MM.1S (cell line): Measurements from ENCODE around the gene TP53TG3.
"Not testable (repeated sequence)": the region's sequence is repeated elsewhere in the genome, so short reads cannot be mapped to it uniquely, and the experiment has no call there.

Experiments
- DNase-seq: peaks from one replicate; pipeline ENCODE4 v3.0.0-alpha.2; 2015
- H2AFZ ChIP-seq: fragments of 300-600 bp; sonication (generic); 2 replicates; pipeline ENCODE4 v1.6.0; 2016; ENCODE audit warnings: antibody characterized with exemption, low read length
- H3F3A ChIP-seq: fragments of 300-600 bp; sonication (generic); 2 replicates; pipeline ENCODE4 v1.6.1; 2016; ENCODE audit warnings: mild to moderate bottlenecking, antibody characterized with exemption, low read length, moderate library complexity, mixed read lengths; ENCODE audit not compliant: insufficient read depth
- H3K27ac ChIP-seq: fragments of 300-600 bp; sonication (generic); 2 replicates; pipeline ENCODE4 v1.5.1; 2016; ENCODE audit warnings: mild to moderate bottlenecking, low read length
- H3K27me3 ChIP-seq: fragments of 300-600 bp; sonication (generic); replicated peaks from 2 replicates; pipeline ENCODE4 v1.6.0; 2016; ENCODE audit warnings: low read length; ENCODE audit not compliant: insufficient read depth
- H3K36me3 ChIP-seq: fragments of 300-600 bp; sonication (generic); replicated peaks from 2 replicates; pipeline ENCODE4 v1.6.1; 2016; ENCODE audit warnings: mild to moderate bottlenecking, low read length, mixed read lengths; ENCODE audit not compliant: insufficient read depth
- H3K4me1 ChIP-seq: fragments of 300-600 bp; sonication (generic); 2 replicates; pipeline ENCODE4 v1.6.1; 2016; ENCODE audit warnings: low read length, mixed read lengths
- H3K4me2 ChIP-seq: fragments of 300-600 bp; sonication (generic); 2 replicates; pipeline ENCODE4 v1.6.0; 2016; ENCODE audit warnings: low read depth, low read length
- H3K4me3 ChIP-seq: fragments of 300-600 bp; sonication (generic); 2 replicates; pipeline ENCODE4 v1.5.1; 2016; ENCODE audit warnings: low read length, mixed read lengths
- H3K79me2 ChIP-seq: fragments of 300-600 bp; sonication (generic); 2 replicates; pipeline ENCODE4 v1.6.1; 2016; ENCODE audit warnings: mixed run types, low read length, mixed read lengths
- H3K9ac ChIP-seq: fragments of 300-600 bp; sonication (generic); 2 replicates; pipeline ENCODE4 v1.6.1; 2016; ENCODE audit warnings: low read length, mixed read lengths
- H3K9me2 ChIP-seq: fragments of 300-600 bp; sonication (generic); replicated peaks from 2 replicates; pipeline ENCODE4 v1.6.1; 2016; ENCODE audit warnings: mild to moderate bottlenecking, low read length, mixed read lengths; ENCODE audit not compliant: insufficient read depth
- H3K9me3 ChIP-seq: fragments of 300-600 bp; sonication (generic); replicated peaks from 2 replicates; pipeline ENCODE4 v1.6.1; 2016; ENCODE audit warnings: mild to moderate bottlenecking, low read length, mixed read lengths; ENCODE audit not compliant: insufficient read depth
- H4K20me1 ChIP-seq: fragments of 300-600 bp; sonication (generic); 2 replicates; pipeline ENCODE4 v1.6.1; 2016; ENCODE audit warnings: mild to moderate bottlenecking, low read length, moderate library complexity, mixed read lengths; ENCODE audit not compliant: insufficient read depth

TP53TG3 gene, protein sequence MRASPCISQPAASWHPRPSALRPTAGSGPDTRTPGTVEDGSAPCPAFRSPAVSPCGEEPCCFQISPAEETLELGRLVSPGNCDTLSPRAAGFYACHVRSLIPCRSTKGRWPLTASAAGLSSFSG

DNA sequence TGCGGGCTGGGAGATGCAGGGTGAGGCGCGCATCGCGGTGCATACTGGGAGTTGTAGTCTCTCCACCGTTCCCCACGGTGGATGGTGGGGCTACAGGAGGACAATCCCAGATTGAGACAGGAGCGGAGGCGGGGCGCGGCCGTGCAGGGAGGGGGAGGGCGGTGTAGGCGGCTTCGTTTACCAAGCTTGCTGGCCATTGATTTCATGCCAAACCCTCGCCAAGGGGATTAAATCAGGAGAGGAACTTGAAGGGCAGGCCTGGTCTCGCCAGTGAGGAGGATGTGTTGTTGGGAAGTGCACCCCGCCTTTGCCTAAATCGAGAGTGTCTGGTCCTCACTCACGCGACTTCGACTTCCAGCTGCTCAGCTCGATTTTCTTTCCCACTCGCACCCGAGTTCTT lies at the start of gene TP53TG3:
Gene TP53TG3 (minus strand): TSS at position 101 of the 400 bp plus-strand sequence. CDS start 68 bp downstream, at position 33.
- H3K79me2 ChIP-seq, H3K4me2 ChIP-seq, H3K36me3 ChIP-seq, H3F3A ChIP-seq, H3K27ac ChIP-seq, H3K4me1 ChIP-seq, H3K9me3 ChIP-seq, H4K20me1 ChIP-seq, H2AFZ ChIP-seq, DNase-seq, H3K27me3 ChIP-seq, H3K4me3 ChIP-seq, H3K9ac ChIP-seq, H3K9me2 ChIP-seq: not testable (repeated sequence)

GRCh38 chr16:32650876-32651275 lies 25.1 kb downstream of the TP53TG3 start:
- H3K4me1 ChIP-seq, H2AFZ ChIP-seq, H3K4me3 ChIP-seq, H3K36me3 ChIP-seq, H3K9me3 ChIP-seq, H3K79me2 ChIP-seq, DNase-seq, H3F3A ChIP-seq, H3K9ac ChIP-seq, H4K20me1 ChIP-seq, H3K4me2 ChIP-seq, H3K27ac ChIP-seq, H3K9me2 ChIP-seq, H3K27me3 ChIP-seq: not testable (repeated sequence)

- not testable (repeated sequence) for H3K9me3 ChIP-seq, H3K4me2 ChIP-seq, DNase-seq, H4K20me1 ChIP-seq, H2AFZ ChIP-seq, H3F3A ChIP-seq, H3K27me3 ChIP-seq, H3K79me2 ChIP-seq, H3K9me2 ChIP-seq, H3K36me3 ChIP-seq, H3K4me1 ChIP-seq, H3K9ac ChIP-seq, H3K4me3 ChIP-seq, H3K27ac ChIP-seq
Observed at GRCh38 chr16:32647562-32647961, 28.4 kb downstream of the TP53TG3 start.

- H3K27me3 ChIP-seq, H3K4me1 ChIP-seq, H3K9me3 ChIP-seq, H3K9me2 ChIP-seq, DNase-seq, H3K36me3 ChIP-seq, H3K27ac ChIP-seq, H2AFZ ChIP-seq, H3F3A ChIP-seq, H3K4me2 ChIP-seq, H3K4me3 ChIP-seq, H3K9ac ChIP-seq, H4K20me1 ChIP-seq, H3K79me2 ChIP-seq: not testable (repeated sequence)
Observed at GRCh38 chr16:32646780-32647179, 29.2 kb downstream of the TP53TG3 start.

- not testable (repeated sequence) for H3K4me3 ChIP-seq, H3K79me2 ChIP-seq, H3K9me3 ChIP-seq, H4K20me1 ChIP-seq, H3K9ac ChIP-seq, H3K36me3 ChIP-seq, H3K27ac ChIP-seq, DNase-seq, H3K4me1 ChIP-seq, H3K27me3 ChIP-seq, H3K4me2 ChIP-seq, H2AFZ ChIP-seq, H3K9me2 ChIP-seq, H3F3A ChIP-seq
Observed at GRCh38 chr16:32646177-32646576, 29.8 kb downstream of the TP53TG3 start.

DNA sequence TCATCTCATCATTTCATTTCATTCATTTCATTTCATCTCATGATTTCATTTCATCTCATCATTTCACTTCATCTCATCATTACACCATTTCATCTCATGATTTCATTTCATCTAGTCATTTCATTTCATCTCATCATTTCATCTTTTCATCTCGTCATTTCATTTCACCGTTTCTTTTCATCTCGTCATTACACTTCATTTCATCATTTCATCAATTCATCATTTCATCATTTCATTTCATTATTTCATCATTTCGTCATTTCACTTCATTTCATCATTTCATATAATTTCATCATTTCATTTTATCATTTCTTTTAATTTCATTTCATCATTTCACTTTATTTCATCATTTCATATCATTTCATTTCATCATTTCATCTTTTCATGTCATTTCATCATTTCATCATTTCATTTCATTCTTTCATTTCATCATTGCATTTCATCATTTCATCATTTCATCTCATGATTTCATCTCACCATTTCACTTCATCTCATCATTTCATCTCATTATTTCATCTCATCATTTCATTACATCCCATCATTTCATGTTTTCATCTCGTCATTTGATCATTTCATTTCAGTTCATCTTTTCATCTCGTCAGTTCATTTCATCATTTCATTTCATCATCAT lies 30.6 kb downstream of the TP53TG3 start:
- not testable (repeated sequence) for DNase-seq, H3K4me2 ChIP-seq, H2AFZ ChIP-seq, H3K9ac ChIP-seq, H3K27me3 ChIP-seq, H3K9me2 ChIP-seq, H3K36me3 ChIP-seq, H3K4me3 ChIP-seq, H3K4me1 ChIP-seq, H4K20me1 ChIP-seq, H3K27ac ChIP-seq, H3F3A ChIP-seq, H3K79me2 ChIP-seq, H3K9me3 ChIP-seq

GRCh38 chr16:32644715-32645114 lies 31.2 kb downstream of the TP53TG3 start:
- not testable (repeated sequence) for H3K9ac ChIP-seq, H4K20me1 ChIP-seq, H3K27me3 ChIP-seq, DNase-seq, H3K27ac ChIP-seq, H3K9me2 ChIP-seq, H3K4me2 ChIP-seq, H2AFZ ChIP-seq, H3K9me3 ChIP-seq, H3K4me1 ChIP-seq, H3F3A ChIP-seq, H3K36me3 ChIP-seq, H3K79me2 ChIP-seq, H3K4me3 ChIP-seq

GRCh38 chr16:32637614-32638013 lies 38.4 kb downstream of the TP53TG3 start:
- H3F3A ChIP-seq, H3K9me2 ChIP-seq, H3K4me1 ChIP-seq, H3K9me3 ChIP-seq, H4K20me1 ChIP-seq, H3K4me2 ChIP-seq, H3K27me3 ChIP-seq, H2AFZ ChIP-seq, H3K27ac ChIP-seq, H3K4me3 ChIP-seq, H3K79me2 ChIP-seq, DNase-seq, H3K36me3 ChIP-seq, H3K9ac ChIP-seq: not testable (repeated sequence)
